Measurements from ENCODE around the gene SZT2. TPM values are rescaled to one million over a fixed set of nuclear protein-coding genes. Genes with fewer than 3 reads are reported as not detected.

Gene SZT2
- total RNA-seq, 2 donors from 2014 or later = 34.8 to 50.5 TPM

- no peaks in the 10 kb centered on the region for H3K36me3 ChIP-seq
- peak overlapping the region; percentile 43 for H3K4me3 ChIP-seq
- no peaks in the 10 kb centered on the region for H3K4me1 ChIP-seq
- no peak for DNase-seq
- H3K9ac ChIP-seq (ENCODE audit: low read depth in 2 of 2, low read length in 2 of 2) = peak overlapping the region; percentile 73 to 84
- H3K9me3 ChIP-seq = no peaks in the 10 kb centered on the region
- intact Hi-C loops (cut with DNase I) = no loop called here
- peak overlapping the region; percentile 94 for H3K27ac ChIP-seq
- no peaks in the 10 kb centered on the region for H3K27me3 ChIP-seq
- no peak for TF ChIP-seq CTCF (IDR thresholded peaks at IDR 0.05)
These were observed 41.3 kb upstream of the SZT2 start for GRCh38 chr1:43348343-43348808.

GRCh38 chr1:43348809-43349593 lies 40.7 kb upstream of the SZT2 start:
- H3K4me1 ChIP-seq = no peaks in the 10 kb centered on the region
- no peaks in the 10 kb centered on the region for H3K27me3 ChIP-seq
- DNase-seq = peak; percentile 92
- H3K36me3 ChIP-seq = no peaks in the 10 kb centered on the region
- H3K4me3 ChIP-seq = peak overlapping the region; percentile 43
- peak overlapping the region; percentile 94 for H3K27ac ChIP-seq
- H3K9me3 ChIP-seq = no peaks in the 10 kb centered on the region
- intact Hi-C loops (cut with DNase I) = no loop called here
- peak overlapping the region; percentile 73 to 84 for H3K9ac ChIP-seq (ENCODE audit: low read depth in 2 of 2, low read length in 2 of 2)
- no peak for TF ChIP-seq CTCF (IDR thresholded peaks at IDR 0.05)

- intact Hi-C loops (cut with DNase I) = no loop called here
- TF ChIP-seq CTCF (IDR thresholded peaks at IDR 0.05) = no peak
- Histone ChIP-seq H3K9me3 (no peaks in the 10 kb centered on the region), H3K27ac (peak overlapping the region; percentile 94), H3K4me1 (no peaks in the 10 kb centered on the region), H3K27me3 (no peaks in the 10 kb centered on the region), H3K36me3 (no peaks in the 10 kb centered on the region), H3K4me3 (peak overlapping the region; percentile 43), H3K9ac (ENCODE audit: low read depth in 2 of 2, low read length in 2 of 2) (peak overlapping the region; percentile 73 to 84)
- DNase-seq = no peak
These were observed 39.9 kb upstream of the SZT2 start for GRCh38 chr1:43349594-43350306.

- no peak for TF ChIP-seq CTCF (IDR thresholded peaks at IDR 0.05)
- Histone ChIP-seq H3K9me3 (no peaks in the 10 kb centered on the region), H3K4me1 (no peaks in the 10 kb centered on the region), H3K27ac (no peak overlapping the region), H3K27me3 (no peaks in the 10 kb centered on the region), H3K4me3 (no peak overlapping the region), H3K36me3 (no peaks in the 10 kb centered on the region), H3K9ac (ENCODE audit: low read depth in 2 of 2, low read length in 2 of 2) (no peak overlapping the region)
- intact Hi-C loops (cut with DNase I) = no loop called here
- no peak for DNase-seq
These were observed 38.7 kb upstream of the SZT2 start for GRCh38 chr1:43350976-43351375.

GRCh38 chr1:43351421-43352350 lies 38.0 kb upstream of the SZT2 start:
- Histone ChIP-seq H3K36me3 (no peaks in the 10 kb centered on the region), H3K4me1 (no peaks in the 10 kb centered on the region), H3K4me3 (no peak overlapping the region), H3K27me3 (no peaks in the 10 kb centered on the region), H3K9me3 (no peaks in the 10 kb centered on the region), H3K27ac (no peak overlapping the region), H3K9ac (ENCODE audit: low read depth in 2 of 2, low read length in 2 of 2) (peak overlapping the region in 1 of 2 donors; percentile 51)
- DNase-seq = no peak
- TF ChIP-seq CTCF (IDR thresholded peaks at IDR 0.05) = no peak
- intact Hi-C loops (cut with DNase I) = no loop called here

Measured in colonic mucosa (tissue), 4 donors.